Endothelial cell (in vitro differentiated cells): ENCODE data around the gene PIK3C2G. TPM values are rescaled to one million over a fixed set of nuclear protein-coding genes. Genes with fewer than 3 reads are reported as not detected.
A peak's percentile ranks its signal among the peaks of the same experiment; 100 is the strongest.

ENCODE experiments used
- DNase-seq: peaks from one replicate; pipeline ENCODE4 v3.0.0; 2021; ENCODE audit warnings: low spot score
- H3K27ac Mint-ChIP-seq: one replicate; pipeline ENCODE4 v1.8.0; 2021; ENCODE audit warnings: mixed read lengths, inconsistent platforms; ENCODE audit not compliant: unreplicated experiment
- H3K27me3 Mint-ChIP-seq: one replicate; pipeline ENCODE4 v1.8.0; 2021; ENCODE audit warnings: mild to moderate bottlenecking, moderate library complexity, mixed read lengths, inconsistent platforms; ENCODE audit not compliant: unreplicated experiment
- H3K36me3 Mint-ChIP-seq: one replicate; pipeline ENCODE4 v1.8.0; 2021; ENCODE audit warnings: mild to moderate bottlenecking, low read depth, mixed read lengths, inconsistent platforms; ENCODE audit not compliant: unreplicated experiment
- H3K4me1 Mint-ChIP-seq: one replicate; pipeline ENCODE4 v1.8.0; 2021; ENCODE audit warnings: mild to moderate bottlenecking, mixed read lengths, inconsistent platforms; ENCODE audit not compliant: unreplicated experiment
- H3K4me3 Mint-ChIP-seq: one replicate; pipeline ENCODE4 v1.8.0; 2021; ENCODE audit warnings: mild to moderate bottlenecking, mixed read lengths, inconsistent platforms; ENCODE audit not compliant: unreplicated experiment
- H3K9me3 Mint-ChIP-seq: one replicate; pipeline ENCODE4 v1.8.0; 2021; ENCODE audit warnings: mixed read lengths, inconsistent platforms; ENCODE audit not compliant: unreplicated experiment
- total RNA-seq: library from RNA; stranded (reverse); fragmentation: NEBNext Ultra II Directional; extraction: Animal tissue kit (Norgen Biotek cat#: 25700); gene quantifications from one replicate; pipeline ENCODE4 v1.2.1, GENCODE V29; 2021; ENCODE audit not compliant: unreplicated experiment
- TF ChIP-seq, protein P1 (sequence below): fragments of 200-600 bp; sonication (generic); IDR thresholded peaks from one replicate; pipeline ENCODE4 v1.5.0; 2021; ENCODE audit warnings: antibody characterized with exemption; ENCODE audit not compliant: unreplicated experiment

PIK3C2G gene
- total RNA-seq, 1 donor from 2014 or later, result not detected

DNA sequence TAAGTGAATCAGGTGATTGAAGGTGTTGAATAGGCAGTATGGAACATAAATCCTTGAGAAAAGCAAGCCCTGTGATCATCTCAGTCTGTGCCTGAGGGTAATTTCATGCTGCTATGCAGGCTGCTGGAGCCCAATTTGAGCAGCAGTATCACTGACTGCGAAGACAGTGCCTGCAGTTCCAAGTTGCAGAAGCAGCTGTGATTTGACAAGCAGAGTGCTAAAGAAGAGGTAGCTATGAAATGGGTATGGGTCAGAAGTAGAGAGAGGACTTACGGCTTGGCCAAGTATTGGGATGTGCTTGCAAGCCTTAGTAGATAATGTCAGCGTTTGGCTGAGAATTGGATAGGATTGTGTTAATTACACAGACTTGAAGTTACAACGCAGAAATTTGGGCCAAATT, 22.5 kb downstream of the PIK3C2G start:
- peaks cover 13% of the 10 kb centered on the region for H3K4me1 Mint-ChIP-seq
- H3K27me3 Mint-ChIP-seq, result no peaks in the 10 kb centered on the region
- H3K36me3 Mint-ChIP-seq, result no peaks in the 10 kb centered on the region
- no peak for DNase-seq
- TF ChIP-seq, protein P1, sequence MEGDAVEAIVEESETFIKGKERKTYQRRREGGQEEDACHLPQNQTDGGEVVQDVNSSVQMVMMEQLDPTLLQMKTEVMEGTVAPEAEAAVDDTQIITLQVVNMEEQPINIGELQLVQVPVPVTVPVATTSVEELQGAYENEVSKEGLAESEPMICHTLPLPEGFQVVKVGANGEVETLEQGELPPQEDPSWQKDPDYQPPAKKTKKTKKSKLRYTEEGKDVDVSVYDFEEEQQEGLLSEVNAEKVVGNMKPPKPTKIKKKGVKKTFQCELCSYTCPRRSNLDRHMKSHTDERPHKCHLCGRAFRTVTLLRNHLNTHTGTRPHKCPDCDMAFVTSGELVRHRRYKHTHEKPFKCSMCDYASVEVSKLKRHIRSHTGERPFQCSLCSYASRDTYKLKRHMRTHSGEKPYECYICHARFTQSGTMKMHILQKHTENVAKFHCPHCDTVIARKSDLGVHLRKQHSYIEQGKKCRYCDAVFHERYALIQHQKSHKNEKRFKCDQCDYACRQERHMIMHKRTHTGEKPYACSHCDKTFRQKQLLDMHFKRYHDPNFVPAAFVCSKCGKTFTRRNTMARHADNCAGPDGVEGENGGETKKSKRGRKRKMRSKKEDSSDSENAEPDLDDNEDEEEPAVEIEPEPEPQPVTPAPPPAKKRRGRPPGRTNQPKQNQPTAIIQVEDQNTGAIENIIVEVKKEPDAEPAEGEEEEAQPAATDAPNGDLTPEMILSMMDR, result no peak
- peak overlapping the region; percentile 30 for H3K27ac Mint-ChIP-seq
- no peak overlapping the region for H3K4me3 Mint-ChIP-seq
- H3K9me3 Mint-ChIP-seq, result no peaks in the 10 kb centered on the region

DNA sequence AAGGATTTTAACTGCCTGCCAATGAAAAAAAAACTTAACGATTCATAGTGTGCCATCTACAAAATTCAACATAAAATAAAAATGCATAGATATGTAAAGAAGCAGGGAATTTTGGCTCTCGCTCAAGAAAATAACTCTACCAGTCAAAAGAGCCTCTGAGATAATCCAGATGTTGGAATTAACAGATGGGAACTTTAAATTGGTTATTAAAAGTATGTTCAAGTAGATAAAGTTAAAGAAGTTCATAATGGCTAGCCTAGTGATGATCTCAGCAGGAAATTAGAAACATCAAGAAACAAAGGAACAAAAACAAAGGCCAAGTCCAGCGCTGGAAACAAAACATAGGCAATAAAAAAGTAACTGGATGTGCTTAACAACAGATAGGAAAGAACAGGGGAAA, 23.1 kb downstream of the PIK3C2G start:
- H3K27ac Mint-ChIP-seq, result peak overlapping the region; percentile 84
- no peaks in the 10 kb centered on the region for H3K36me3 Mint-ChIP-seq
- no peak overlapping the region for H3K4me3 Mint-ChIP-seq
- DNase-seq, result no peak
- H3K27me3 Mint-ChIP-seq, result no peaks in the 10 kb centered on the region
- TF ChIP-seq, protein P1, result no peak
- H3K4me1 Mint-ChIP-seq, result peaks cover 13% of the 10 kb centered on the region
- no peaks in the 10 kb centered on the region for H3K9me3 Mint-ChIP-seq

DNA sequence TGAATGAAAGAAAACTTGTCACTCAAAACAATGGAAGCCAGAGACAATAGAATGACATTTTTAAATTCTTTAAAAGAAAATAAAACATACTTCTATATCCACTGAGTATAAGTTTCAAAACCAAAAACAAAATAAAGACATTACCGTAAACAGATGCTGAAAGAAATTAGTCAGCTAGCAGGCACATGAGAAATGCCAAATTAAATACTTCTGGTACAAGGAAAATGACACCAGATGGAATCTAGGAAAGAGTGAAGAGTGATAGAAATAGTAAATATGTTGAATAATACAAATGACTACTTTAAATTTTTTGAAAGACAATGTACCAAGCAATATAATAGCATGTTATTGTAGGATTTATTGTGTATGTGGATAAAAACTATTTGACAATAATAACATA, 23.8 kb downstream of the PIK3C2G start:
- H3K4me1 Mint-ChIP-seq, result peaks cover 13% of the 10 kb centered on the region
- H3K36me3 Mint-ChIP-seq, result no peaks in the 10 kb centered on the region
- no peak overlapping the region for H3K4me3 Mint-ChIP-seq
- peak overlapping the region; percentile 84 for H3K27ac Mint-ChIP-seq
- TF ChIP-seq, protein P1, result no peak
- no peaks in the 10 kb centered on the region for H3K9me3 Mint-ChIP-seq
- no peak for DNase-seq
- no peaks in the 10 kb centered on the region for H3K27me3 Mint-ChIP-seq

DNA sequence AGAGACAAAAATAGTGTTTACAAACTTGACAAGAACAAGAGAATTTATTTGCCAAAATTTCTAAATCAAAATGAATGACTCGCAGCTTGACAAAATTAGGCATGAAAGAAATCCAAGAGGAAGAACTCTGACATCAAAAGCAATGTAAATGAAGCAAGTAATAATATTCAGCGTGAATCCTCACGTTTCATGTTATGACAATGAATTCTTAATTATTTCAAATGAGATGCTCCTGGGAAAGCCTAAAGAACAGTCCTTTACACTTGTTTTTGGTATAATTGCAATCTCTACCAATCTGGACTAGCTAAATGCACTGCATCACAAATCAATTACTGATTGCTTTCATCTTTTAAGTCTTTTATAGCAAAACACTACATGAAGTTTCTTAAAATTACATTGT, 29.1 kb downstream of the PIK3C2G start:
- Mint-ChIP-seq H3K4me3 (no peak overlapping the region), H3K4me1 (no peaks in the 10 kb centered on the region), H3K9me3 (no peaks in the 10 kb centered on the region), H3K27ac (no peak overlapping the region), H3K36me3 (no peaks in the 10 kb centered on the region), H3K27me3 (no peaks in the 10 kb centered on the region)
- no peak for DNase-seq
- TF ChIP-seq, protein P1, result no peak

DNA sequence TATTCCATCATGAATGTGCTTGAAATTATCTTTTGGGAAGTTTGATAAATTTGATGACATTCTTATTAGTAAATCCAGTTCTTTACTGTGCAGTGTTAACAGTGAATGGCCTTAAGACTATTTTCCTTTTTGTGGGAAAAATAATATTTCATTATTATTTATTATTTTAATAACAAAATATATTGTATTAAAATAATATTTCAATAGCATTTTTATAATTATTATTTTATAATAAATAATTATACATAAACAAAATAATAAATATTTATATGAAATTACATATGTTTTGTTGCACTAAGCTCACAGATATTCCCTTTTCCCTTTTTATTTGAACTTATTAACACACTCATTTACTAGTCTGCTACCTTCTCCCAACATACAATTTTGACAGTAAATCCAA, 33.6 kb downstream of the PIK3C2G start:
- no peaks in the 10 kb centered on the region for H3K4me1 Mint-ChIP-seq
- no peak for DNase-seq
- H3K36me3 Mint-ChIP-seq, result no peaks in the 10 kb centered on the region
- H3K27ac Mint-ChIP-seq, result no peak overlapping the region
- no peaks in the 10 kb centered on the region for H3K27me3 Mint-ChIP-seq
- TF ChIP-seq, protein P1, result no peak
- H3K9me3 Mint-ChIP-seq, result no peaks in the 10 kb centered on the region
- H3K4me3 Mint-ChIP-seq, result no peak overlapping the region
